AG04449 (cell line): Measurements from ENCODE around the gene SMARCA1.

Experiments
- CTCF ChIA-PET: fragments of 350-600 bp; formaldehyde crosslinking; extraction: SDS; loops from one replicate; lab custom pipeline; 2021; ENCODE audit warnings: antibody characterized with exemption; lab: Yijun Ruan, JAX
- POLR2A ChIA-PET: fragments of 400-600, 350-600 bp; formaldehyde crosslinking; extraction: SDS; loops from one replicate; lab custom pipeline; 2020; ENCODE audit warnings: antibody characterized with exemption, inconsistent platforms; lab: Yijun Ruan, JAX
- DNase-seq: peaks from one replicate; pipeline ENCODE4 v3.0.0-alpha.2; 2010; ENCODE audit warnings: low read depth, low spot score
- H3K4me3 ChIP-seq: 2 replicates; pipeline ENCODE4 v1.5.1; 2011; ENCODE audit warnings: low read depth, mild to moderate bottlenecking, control low read depth, low read length
- CTCF ChIP-seq: IDR thresholded peaks from one replicate; pipeline ENCODE4 v1.5.1; 2011; ENCODE audit warnings: mild to moderate bottlenecking, moderate library complexity, low read length, control low read depth, inconsistent platforms; ENCODE audit not compliant: insufficient read depth; ENCODE audit errors: missing control alignments

Gene SMARCA1

DNA sequence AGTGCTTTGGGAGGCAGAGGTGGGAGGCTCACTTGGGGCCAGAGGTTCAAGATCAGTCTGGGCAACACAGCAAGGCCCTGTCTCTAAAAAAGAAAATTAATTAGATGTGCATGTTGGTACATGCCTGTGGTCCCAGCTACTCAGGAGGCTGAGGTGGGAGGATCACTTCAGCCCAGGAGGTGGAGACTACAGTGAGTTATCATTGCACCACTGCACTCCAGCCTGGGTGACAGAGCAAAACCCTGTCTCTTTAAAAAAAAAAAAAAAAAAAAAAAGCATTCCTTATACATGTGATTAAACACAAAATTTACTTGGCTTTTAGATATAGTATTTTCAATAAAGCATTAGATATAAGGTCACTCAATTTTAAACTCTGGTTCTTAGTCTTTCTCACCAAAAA lies 34.9 kb downstream of the SMARCA1 start:
- CTCF ChIA-PET: no interaction called here
- no peak overlapping the region for H3K4me3 ChIP-seq
- TF ChIP-seq CTCF: no peak
- no peak for DNase-seq
- POLR2A ChIA-PET: no interaction called here

GRCh38 chrX:129480889-129481288 lies 42.4 kb downstream of the SMARCA1 start:
- ChIA-PET CTCF (interaction anchor here (1.2 kb wide), 1 partner anchor 9 kb away, joined by 3 read pairs; no protein-coding TSS in a partner anchor), POLR2A (no interaction called here)
- no peak overlapping the region for H3K4me3 ChIP-seq
- TF ChIP-seq CTCF: no peak
- no peak for DNase-seq

- TF ChIP-seq CTCF: no peak
- CTCF ChIA-PET: interaction anchor here (0.8 kb wide), 1 partner anchor 12 kb away, joined by 3 read pairs; no protein-coding TSS in a partner anchor
- POLR2A ChIA-PET: no interaction called here
- no peak overlapping the region for H3K4me3 ChIP-seq
- DNase-seq: no peak
Measured at GRCh38 chrX:129478516-129478915, 44.8 kb downstream of the SMARCA1 start.

DNA sequence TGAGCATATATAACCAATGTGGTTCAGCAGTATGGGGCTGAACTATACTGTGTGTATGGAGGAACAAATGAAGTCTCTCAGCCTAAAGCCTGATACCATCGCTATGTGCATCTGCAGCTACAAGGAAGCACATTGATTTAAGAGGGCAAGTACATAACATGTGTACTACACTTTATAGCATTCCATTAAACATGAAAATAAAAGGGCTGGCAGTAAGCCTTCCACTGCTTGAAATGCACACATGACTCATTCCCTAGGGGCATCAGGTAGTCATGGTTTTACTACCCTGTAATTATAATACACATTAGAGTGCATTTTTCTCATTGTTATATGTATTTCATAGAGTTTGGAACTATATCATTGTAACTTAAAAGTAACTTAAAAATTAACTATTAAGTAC lies 51.2 kb downstream of the SMARCA1 start:
- ChIA-PET CTCF (interaction anchor here (1.3 to 1.6 kb wide), 2 partner anchors 9 kb away, joined by 3 to 5 read pairs; no protein-coding TSS in a partner anchor), POLR2A (no interaction called here)
- no peak for DNase-seq
- H3K4me3 ChIP-seq: no peak overlapping the region
- TF ChIP-seq CTCF: no peak

DNA sequence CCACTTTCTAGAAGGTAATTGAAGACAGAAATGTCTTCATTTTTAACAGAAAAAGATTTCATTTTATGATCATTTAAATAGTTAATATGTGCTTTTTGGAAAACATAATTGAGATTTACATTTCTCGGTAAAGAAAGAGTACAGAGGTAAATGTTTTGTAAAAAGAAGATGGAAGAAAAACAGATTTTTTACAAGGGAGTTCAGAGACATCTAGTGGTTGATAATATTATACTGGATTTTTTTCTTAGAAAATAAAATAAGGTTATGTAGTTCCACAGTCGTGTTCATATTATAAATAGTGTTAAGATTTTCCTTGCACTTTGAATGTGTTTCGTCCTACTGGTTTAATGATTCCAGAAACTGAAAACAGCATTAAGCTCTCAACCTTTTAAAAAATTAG lies 60.6 kb downstream of the SMARCA1 start:
- POLR2A ChIA-PET: no interaction called here
- H3K4me3 ChIP-seq: no peak overlapping the region
- CTCF ChIA-PET: interaction anchor here (1.0 to 1.3 kb wide), 2 partner anchors 9 to 14 kb away, joined by 4 to 5 read pairs; no protein-coding TSS in a partner anchor
- DNase-seq: no peak
- no peak for TF ChIP-seq CTCF

DNA sequence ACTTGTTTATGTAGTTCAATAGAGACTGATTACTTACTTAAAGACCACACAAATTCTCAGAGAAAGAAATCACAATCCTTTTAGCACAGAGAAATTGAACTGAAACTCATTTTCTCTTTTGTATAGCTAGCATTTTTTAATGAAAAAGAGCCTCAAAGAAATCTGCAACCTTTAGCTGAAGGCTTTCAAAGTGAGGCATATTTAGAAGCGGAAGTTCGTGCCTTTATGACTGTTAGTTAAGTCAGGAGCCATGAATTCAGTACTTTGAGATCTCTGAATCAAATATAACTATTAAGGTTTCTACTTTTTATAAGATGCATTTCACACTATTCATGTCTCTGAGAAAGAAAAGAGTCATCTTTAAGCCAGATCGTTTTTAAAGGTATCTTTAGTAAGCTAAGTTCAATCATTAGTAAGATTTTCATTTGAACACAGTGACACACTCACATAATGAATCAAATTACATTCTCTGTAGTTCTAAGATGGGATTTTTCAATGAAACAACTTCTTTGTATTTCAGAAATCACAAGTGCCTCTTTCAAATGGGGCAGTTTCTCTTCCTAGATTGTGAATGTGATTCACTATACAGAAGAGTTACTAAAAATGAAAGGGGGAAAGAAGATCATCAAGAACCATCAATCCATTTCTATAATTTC lies 61.4 kb downstream of the SMARCA1 start:
- ChIA-PET POLR2A (no interaction called here), CTCF (no interaction called here)
- no peak for TF ChIP-seq CTCF
- no peak for DNase-seq
- no peak overlapping the region for H3K4me3 ChIP-seq
